Measurements from ENCODE around the gene S100PBP.

DNA sequence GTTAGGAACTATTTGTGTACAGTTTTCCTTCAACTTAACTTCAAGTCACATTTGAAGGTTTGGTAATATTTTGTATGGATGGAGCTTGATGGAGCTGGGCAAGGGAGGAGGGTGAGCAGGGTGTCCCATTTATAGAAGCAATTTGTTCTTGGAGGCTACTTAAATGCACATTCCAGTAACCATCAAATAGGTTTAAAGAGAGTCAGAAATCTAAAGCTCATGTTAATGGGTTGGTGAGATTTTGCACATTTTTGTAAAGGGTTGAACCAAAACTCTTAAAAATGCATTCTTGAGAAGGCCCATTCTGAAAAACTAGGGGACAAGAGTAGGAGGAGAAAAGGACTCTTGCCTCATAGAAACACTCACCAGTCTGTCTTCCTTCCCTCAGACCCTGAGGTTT lies 43.1 kb downstream of the S100PBP start:
- TF ChIP-seq POLR2A (IDR thresholded peaks at IDR 0.05; ENCODE audit: low read depth) (no peak), POLR2AphosphoS5 (IDR thresholded peaks at IDR 0.05) (no peak)
- TF ChIP-seq, protein P1, sequence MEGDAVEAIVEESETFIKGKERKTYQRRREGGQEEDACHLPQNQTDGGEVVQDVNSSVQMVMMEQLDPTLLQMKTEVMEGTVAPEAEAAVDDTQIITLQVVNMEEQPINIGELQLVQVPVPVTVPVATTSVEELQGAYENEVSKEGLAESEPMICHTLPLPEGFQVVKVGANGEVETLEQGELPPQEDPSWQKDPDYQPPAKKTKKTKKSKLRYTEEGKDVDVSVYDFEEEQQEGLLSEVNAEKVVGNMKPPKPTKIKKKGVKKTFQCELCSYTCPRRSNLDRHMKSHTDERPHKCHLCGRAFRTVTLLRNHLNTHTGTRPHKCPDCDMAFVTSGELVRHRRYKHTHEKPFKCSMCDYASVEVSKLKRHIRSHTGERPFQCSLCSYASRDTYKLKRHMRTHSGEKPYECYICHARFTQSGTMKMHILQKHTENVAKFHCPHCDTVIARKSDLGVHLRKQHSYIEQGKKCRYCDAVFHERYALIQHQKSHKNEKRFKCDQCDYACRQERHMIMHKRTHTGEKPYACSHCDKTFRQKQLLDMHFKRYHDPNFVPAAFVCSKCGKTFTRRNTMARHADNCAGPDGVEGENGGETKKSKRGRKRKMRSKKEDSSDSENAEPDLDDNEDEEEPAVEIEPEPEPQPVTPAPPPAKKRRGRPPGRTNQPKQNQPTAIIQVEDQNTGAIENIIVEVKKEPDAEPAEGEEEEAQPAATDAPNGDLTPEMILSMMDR (IDR thresholded peaks at IDR 0.05) = no peak

All from esophagus muscularis mucosa (tissue), 3 donors.